IMR-90 (cell line): ENCODE data around the gene MEF2B.

Experiments used
- CEBPB ChIP-seq: IDR thresholded peaks from 2 replicates; pipeline ENCODE4 v1.6.1; 2012; ENCODE audit warnings: low read depth, low read length, improper control_type of control experiment
- CHD1 ChIP-seq: IDR thresholded peaks from 2 replicates; pipeline ENCODE4 v1.6.1; 2012; ENCODE audit warnings: low read depth, low read length, improper control_type of control experiment
- ELK1 ChIP-seq: fragments of 150-350 bp; IDR thresholded peaks from 2 replicates; pipeline ENCODE4 v1.6.1; 2016; ENCODE audit warnings: low read depth, mild to moderate bottlenecking, low read length, moderate library complexity, borderline replicate concordance
- MXI1 ChIP-seq: IDR thresholded peaks from 2 replicates; pipeline ENCODE4 v1.6.1; 2012; ENCODE audit warnings: low read depth, mild to moderate bottlenecking, low read length, moderate library complexity, borderline replicate concordance
- POLR2A ChIP-seq: IDR thresholded peaks from 2 replicates; pipeline ENCODE4 v1.6.1; 2012; ENCODE audit warnings: mild to moderate bottlenecking, low read depth, low read length
- RAD21 ChIP-seq: IDR thresholded peaks from 2 replicates; pipeline ENCODE4 v1.6.1; 2012; ENCODE audit warnings: low read length, improper control_type of control experiment
- RFX5 ChIP-seq: IDR thresholded peaks from 2 replicates; pipeline ENCODE4 v1.8.0; 2012; ENCODE audit warnings: low read depth, mild to moderate bottlenecking, low read length, moderate library complexity
- SMC3 ChIP-seq: fragments of 150-350 bp; IDR thresholded peaks from 2 replicates; pipeline ENCODE4 v1.6.1; 2016; ENCODE audit warnings: low read depth, mild to moderate bottlenecking, antibody characterized with exemption, low read length, moderate library complexity
- TF ChIP-seq, protein P1 (sequence below): conservative IDR thresholded peaks from 2 replicates; pipeline ENCODE4 v1.5.1; 2012; ENCODE audit warnings: mild to moderate bottlenecking, low read depth, low read length, improper control_type of control experiment
- TF ChIP-seq, protein P2 (sequence below): fragments of 150-350 bp; IDR thresholded peaks from 2 replicates; pipeline ENCODE4 v1.6.1; 2017; ENCODE audit warnings: mild to moderate bottlenecking, antibody characterized with exemption, low read length, low read depth

DNA sequence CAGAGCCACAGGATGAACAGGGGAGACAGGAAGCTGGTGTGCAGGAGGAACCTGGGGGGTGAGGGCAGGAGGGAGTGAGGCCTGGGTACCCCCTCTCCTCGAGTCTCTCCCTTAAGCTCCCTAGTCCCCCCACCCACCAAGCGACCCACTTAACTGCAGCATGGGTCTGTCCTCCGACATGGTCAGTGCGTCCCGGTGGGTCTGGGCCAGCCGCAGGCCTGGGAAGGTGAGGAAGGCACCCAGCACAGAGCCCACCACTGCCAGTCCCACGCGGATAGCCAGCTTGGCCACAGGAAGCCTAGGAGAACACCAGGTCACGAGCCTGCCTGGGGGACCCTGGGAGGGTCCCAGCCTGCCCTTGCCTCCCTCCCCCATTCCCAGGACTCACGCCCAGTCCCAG, 48.7 kb downstream of the MEF2B start:
- TF ChIP-seq, protein P1, sequence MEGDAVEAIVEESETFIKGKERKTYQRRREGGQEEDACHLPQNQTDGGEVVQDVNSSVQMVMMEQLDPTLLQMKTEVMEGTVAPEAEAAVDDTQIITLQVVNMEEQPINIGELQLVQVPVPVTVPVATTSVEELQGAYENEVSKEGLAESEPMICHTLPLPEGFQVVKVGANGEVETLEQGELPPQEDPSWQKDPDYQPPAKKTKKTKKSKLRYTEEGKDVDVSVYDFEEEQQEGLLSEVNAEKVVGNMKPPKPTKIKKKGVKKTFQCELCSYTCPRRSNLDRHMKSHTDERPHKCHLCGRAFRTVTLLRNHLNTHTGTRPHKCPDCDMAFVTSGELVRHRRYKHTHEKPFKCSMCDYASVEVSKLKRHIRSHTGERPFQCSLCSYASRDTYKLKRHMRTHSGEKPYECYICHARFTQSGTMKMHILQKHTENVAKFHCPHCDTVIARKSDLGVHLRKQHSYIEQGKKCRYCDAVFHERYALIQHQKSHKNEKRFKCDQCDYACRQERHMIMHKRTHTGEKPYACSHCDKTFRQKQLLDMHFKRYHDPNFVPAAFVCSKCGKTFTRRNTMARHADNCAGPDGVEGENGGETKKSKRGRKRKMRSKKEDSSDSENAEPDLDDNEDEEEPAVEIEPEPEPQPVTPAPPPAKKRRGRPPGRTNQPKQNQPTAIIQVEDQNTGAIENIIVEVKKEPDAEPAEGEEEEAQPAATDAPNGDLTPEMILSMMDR: no peak
- TF ChIP-seq POLR2A: no peak
- TF ChIP-seq MXI1: no peak
- TF ChIP-seq ELK1: no peak
- TF ChIP-seq CEBPB: no peak
- no peak for TF ChIP-seq RAD21
- no peak for TF ChIP-seq CHD1
- TF ChIP-seq RFX5: no peak
- no peak for TF ChIP-seq SMC3
- TF ChIP-seq, protein P2, sequence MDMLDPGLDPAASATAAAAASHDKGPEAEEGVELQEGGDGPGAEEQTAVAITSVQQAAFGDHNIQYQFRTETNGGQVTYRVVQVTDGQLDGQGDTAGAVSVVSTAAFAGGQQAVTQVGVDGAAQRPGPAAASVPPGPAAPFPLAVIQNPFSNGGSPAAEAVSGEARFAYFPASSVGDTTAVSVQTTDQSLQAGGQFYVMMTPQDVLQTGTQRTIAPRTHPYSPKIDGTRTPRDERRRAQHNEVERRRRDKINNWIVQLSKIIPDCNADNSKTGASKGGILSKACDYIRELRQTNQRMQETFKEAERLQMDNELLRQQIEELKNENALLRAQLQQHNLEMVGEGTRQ: no peak
